ENCODE measurements around the gene FCGR3A.
"Not testable (repeated sequence)": the region's sequence is repeated elsewhere in the genome, so short reads cannot be mapped to it uniquely, and the experiment has no call there.

DNA sequence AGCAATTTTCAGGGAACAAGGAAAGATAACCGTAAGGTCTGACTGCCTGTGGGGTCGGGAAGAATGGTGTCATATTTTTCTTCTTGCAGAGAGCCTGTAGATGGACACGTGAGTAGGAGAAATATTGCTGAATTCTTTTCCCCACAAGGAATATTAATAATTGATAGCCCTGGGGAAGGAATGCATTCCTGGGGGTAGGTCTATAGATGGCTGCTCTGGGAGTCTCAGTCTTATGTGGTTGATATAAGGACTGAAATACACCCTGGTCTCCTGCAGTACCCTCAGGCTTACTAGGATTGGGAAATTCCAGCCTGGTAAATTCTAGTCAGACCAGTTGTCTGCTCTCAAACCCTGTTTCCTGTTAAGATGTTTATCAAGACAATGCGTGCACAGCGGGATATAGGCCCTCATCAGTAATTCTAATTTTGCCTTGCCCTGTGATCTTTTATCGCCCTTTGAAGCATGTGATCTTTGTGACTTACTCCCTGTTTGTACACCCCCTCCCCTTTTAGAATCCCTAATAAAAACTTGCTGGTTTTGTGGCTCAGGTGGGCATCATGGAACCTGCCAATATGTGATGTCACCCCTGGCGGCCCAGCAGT is 12.4 kb downstream of the FCGR3A start:
- TF ChIP-seq, protein P1, sequence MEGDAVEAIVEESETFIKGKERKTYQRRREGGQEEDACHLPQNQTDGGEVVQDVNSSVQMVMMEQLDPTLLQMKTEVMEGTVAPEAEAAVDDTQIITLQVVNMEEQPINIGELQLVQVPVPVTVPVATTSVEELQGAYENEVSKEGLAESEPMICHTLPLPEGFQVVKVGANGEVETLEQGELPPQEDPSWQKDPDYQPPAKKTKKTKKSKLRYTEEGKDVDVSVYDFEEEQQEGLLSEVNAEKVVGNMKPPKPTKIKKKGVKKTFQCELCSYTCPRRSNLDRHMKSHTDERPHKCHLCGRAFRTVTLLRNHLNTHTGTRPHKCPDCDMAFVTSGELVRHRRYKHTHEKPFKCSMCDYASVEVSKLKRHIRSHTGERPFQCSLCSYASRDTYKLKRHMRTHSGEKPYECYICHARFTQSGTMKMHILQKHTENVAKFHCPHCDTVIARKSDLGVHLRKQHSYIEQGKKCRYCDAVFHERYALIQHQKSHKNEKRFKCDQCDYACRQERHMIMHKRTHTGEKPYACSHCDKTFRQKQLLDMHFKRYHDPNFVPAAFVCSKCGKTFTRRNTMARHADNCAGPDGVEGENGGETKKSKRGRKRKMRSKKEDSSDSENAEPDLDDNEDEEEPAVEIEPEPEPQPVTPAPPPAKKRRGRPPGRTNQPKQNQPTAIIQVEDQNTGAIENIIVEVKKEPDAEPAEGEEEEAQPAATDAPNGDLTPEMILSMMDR (optimal IDR thresholded peaks at IDR 0.05 in 1 of 3, IDR thresholded peaks at IDR 0.05 in 1 of 3, conservative IDR thresholded peaks at IDR 0.05 in 1 of 3; ENCODE audit: extremely low read depth in 1 of 3, insufficient read depth in 2 of 3, low read length in 3 of 3) = not testable (repeated sequence)
- not testable (repeated sequence) for TF ChIP-seq EZH2 (IDR thresholded peaks at IDR 0.05; ENCODE audit: low read length)

Data from keratinocyte (primary cell).